WTC11 (cell line): ENCODE measurements around the gene FOLR2.

Source experiments
- ATF3 ChIP-seq: sonication (generic); formaldehyde crosslinking; conservative IDR thresholded peaks from 2 replicates; pipeline ENCODE4 v1.8.1; 2022; ENCODE audit warnings: mild to moderate bottlenecking, missing genetic modification reagents
- ATF6 ChIP-seq: sonication (generic); formaldehyde crosslinking; IDR thresholded peaks from 2 replicates; pipeline ENCODE4 v1.8.1; 2023; ENCODE audit warnings: mild to moderate bottlenecking, missing genetic modification reagents
- CREB1 ChIP-seq: sonication (generic); formaldehyde crosslinking; IDR thresholded peaks from 2 replicates; pipeline ENCODE4 v1.8.0; 2023; ENCODE audit warnings: mild to moderate bottlenecking, missing genetic modification reagents
- CTCF ChIP-seq: fragments of 200-600 bp; IDR thresholded peaks from 2 replicates; pipeline ENCODE4 v1.8.0; 2022; ENCODE audit warnings: antibody characterized with exemption
- E2F4 ChIP-seq: sonication (generic); formaldehyde crosslinking; IDR thresholded peaks from 2 replicates; pipeline ENCODE4 v1.8.1; 2022; ENCODE audit warnings: low read depth, mild to moderate bottlenecking, moderate library complexity, missing genetic modification reagents, borderline replicate concordance
- E2F5 ChIP-seq: sonication (generic); formaldehyde crosslinking; IDR thresholded peaks from 2 replicates; pipeline ENCODE4 v1.8.1; 2022; ENCODE audit warnings: mild to moderate bottlenecking, moderate library complexity, missing genetic modification reagents
- EMX1 ChIP-seq: fragments of 250-450 bp; sonication (Bioruptor Pico); IDR thresholded peaks from 2 replicates; pipeline ENCODE4 v1.8.0; 2021; ENCODE audit warnings: mild to moderate bottlenecking
- IRF1 ChIP-seq: sonication (generic); formaldehyde crosslinking; IDR thresholded peaks from 2 replicates; pipeline ENCODE4 v1.8.0; 2023; ENCODE audit warnings: missing genetic modification reagents
- MAX ChIP-seq: sonication (generic); formaldehyde crosslinking; IDR thresholded peaks from 2 replicates; pipeline ENCODE4 v1.8.0; 2022; ENCODE audit warnings: mild to moderate bottlenecking, missing genetic modification reagents
- RELA ChIP-seq: sonication (generic); formaldehyde crosslinking; IDR thresholded peaks from 2 replicates; pipeline ENCODE4 v1.8.1; 2022; ENCODE audit warnings: missing genetic modification reagents, mild to moderate bottlenecking, borderline replicate concordance
- USF2 ChIP-seq: sonication (generic); formaldehyde crosslinking; IDR thresholded peaks from 2 replicates; pipeline ENCODE4 v1.8.1; 2023; ENCODE audit warnings: mild to moderate bottlenecking, missing genetic modification reagents, moderate library complexity
- ZNF281 ChIP-seq: sonication (generic); formaldehyde crosslinking; IDR thresholded peaks from 2 replicates; pipeline ENCODE4 v1.8.0; 2023; ENCODE audit warnings: mild to moderate bottlenecking, missing genetic modification reagents
- ZNF512 ChIP-seq: sonication (generic); formaldehyde crosslinking; IDR thresholded peaks from 2 replicates; pipeline ENCODE4 v1.8.1; 2022; ENCODE audit warnings: missing genetic modification reagents, borderline replicate concordance
- ZNF671 ChIP-seq: fragments of 250-450 bp; sonication (Bioruptor Pico); IDR thresholded peaks from 2 replicates; pipeline ENCODE4 v1.8.0; 2021; ENCODE audit warnings: mild to moderate bottlenecking

- TF ChIP-seq CTCF (no peak), ATF6 (no peak), ZNF281 (CRISPR knock-in tag) (no peak), IRF1 (CRISPR knock-in tag) (no peak), ATF3 (CRISPR knock-in tag) (no peak), CREB1 (CRISPR knock-in tag) (no peak), ZNF671 (CRISPR knock-in tag) (no peak), MAX (CRISPR knock-in tag) (no peak), ZNF512 (CRISPR knock-in tag) (no peak), USF2 (CRISPR knock-in tag) (no peak), E2F4 (CRISPR knock-in tag) (no peak), E2F5 (CRISPR knock-in tag) (0 out of 2 replicates have a peak, but pooled peaks have one; percentile 51), RELA (CRISPR knock-in tag) (no peak), EMX1 (no peak)
Measured at GRCh38 chr11:72222907-72223614, 6.5 kb downstream of the FOLR2 start.
